Stimulated activated CD4-positive, alpha-beta T cell treated with anti-CD3 and anti-CD28 coated beads, Interleukin-12 subunit alpha, Interleukin-12 subunit beta, amount 100 ng/mL, for 4 hours (primary cell): ENCODE results near the gene ZNF700.
"Not testable (repeated sequence)": the region's sequence is repeated elsewhere in the genome, so short reads cannot be mapped to it uniquely, and the experiment has no call there.

Experiments used
- DNase-seq: peaks from one replicate; pipeline ENCODE4 v3.0.0-alpha.2; 2020

The ZNF700 gene

DNA sequence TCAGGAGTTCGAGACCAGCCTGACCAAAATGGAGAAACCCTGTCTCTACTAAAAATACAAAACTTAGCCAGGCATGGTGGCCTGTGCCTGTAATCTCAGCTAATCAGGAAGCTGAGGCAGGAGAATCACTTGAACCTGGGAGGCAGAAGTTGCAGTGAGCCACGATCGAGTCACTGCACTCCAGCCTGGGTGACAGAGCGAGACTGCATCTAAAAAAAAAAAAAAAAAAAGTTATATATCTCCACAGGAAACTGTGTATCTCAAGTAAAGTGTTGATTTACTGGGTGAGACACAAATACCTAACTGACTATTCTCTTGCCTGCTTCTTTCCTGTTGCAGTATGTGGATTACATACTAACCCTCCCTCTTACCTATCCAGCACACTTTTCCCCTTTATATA is 67.0 kb downstream of the ZNF700 start:
- not testable (repeated sequence) for DNase-seq

DNA sequence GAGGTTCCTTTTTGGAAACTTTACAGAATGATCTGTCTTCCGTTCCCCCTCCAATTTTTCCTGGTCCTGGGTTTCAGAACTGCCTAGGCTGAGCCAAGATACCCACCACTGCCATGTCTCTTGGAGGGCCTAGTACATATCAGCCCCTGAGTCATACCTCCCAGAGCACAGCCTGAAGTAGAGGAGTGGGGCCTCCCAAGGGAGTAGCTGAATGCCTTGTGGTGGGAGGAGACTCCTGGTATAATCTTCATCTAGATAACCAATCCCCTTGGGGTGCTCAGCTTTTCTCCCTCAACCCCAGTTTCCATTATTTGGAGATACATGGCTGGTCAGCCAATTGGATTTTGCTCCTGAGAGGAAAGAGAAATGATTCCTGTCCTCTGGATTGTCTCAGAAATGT is 70.3 kb downstream of the ZNF700 start:
- no peak for DNase-seq
